Inflammatory macrophage (primary cell): ENCODE data around the gene TNPO1.
"Not testable (repeated sequence)": the region's sequence is repeated elsewhere in the genome, so short reads cannot be mapped to it uniquely, and the experiment has no call there.

Source experiments
- DNase-seq, 2 donors: peaks; one replicate each; pipeline ENCODE4 v3.0.0-alpha.2; 2020 to 2022
- total RNA-seq, 18 experiments: gene quantifications; one replicate each; lab custom pipeline; 2026; ENCODE audit warnings: mixed read lengths in 6 of 18, inconsistent platforms in 2 of 18; lab: John Stamatoyannopoulos, UW

Gene TNPO1
- 212 to 652 (median 413) reads per million in 18 experiments for total RNA-seq

DNA sequence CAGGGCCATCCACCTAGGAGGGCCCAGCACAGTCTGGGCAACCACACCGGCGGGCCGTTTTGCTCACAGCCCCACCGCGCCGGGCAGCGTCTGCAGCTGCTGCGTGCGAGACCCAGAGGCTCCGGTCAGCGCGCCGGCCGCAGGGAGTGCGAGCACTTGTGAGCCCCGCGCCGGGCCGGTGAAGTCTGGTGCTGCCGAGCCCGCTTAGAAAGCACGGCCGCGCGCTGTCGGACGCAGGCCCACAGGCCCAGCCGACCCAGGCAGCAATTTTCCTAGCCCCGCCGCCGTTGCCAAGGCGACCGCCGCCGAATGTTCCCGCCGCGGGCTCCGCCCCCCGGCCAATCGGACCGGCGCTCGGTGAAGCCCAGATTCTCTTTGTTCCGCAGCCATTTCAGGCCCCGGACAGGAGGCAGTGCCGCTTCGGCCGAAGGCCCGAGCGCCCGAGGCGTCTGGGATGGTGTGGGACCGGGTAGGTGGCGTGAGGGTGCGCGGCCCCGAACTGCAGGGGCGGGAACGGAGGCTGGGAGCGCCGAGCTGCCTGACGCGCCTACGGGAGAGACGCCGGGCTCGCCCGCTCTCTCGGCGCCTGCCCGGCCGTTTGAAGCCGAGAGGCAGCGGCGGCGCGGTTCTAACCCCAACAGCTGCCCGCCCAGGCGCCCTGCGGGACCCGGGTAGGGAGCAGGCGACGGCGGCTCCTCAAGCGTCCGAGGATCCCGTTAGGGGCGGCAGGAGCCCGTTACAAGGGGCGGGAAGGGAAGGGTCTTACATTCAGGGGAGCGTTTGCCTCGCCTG, at the start of gene TNPO1:
TNPO1 (plus strand) TSS at position 378 of the 792 bp plus-strand sequence; CDS start at position 455, 77 bp downstream.
- DNase-seq: peak; percentile 87 to 90

DNA sequence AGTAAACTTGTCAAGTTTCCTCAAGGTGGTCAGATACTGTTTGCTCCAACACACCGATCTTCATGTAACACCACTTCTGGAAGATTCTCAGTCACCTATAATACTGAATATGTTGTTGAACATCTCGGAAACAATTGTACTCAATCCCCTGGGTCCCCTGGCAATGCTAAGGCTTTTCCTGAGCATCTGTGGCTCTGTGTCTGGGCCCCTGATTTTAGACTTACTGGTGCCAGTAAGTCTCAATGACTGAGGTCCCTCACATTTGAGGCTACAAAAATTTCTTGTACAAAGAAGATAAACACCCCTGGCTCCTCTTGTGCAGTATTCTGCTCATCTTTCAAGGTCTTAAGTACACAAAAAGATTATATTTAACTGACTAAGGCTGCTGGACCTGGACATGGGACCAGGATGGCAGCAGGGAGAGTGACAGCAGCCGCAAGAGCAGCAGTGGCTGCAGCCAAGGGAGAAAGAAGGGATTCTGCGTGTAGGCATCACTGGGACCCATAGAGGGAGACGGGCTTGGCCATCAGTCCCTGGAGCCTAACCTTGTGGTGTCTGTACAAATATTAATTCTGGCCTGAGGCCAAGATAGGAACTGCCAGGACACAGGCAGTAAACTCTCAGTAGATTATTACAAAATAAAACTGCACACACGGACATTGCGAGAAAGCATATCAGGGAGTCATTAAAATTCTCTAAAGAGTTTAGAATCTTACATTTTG, 49.0 kb upstream of the TNPO1 start:
- no peak for DNase-seq

DNA sequence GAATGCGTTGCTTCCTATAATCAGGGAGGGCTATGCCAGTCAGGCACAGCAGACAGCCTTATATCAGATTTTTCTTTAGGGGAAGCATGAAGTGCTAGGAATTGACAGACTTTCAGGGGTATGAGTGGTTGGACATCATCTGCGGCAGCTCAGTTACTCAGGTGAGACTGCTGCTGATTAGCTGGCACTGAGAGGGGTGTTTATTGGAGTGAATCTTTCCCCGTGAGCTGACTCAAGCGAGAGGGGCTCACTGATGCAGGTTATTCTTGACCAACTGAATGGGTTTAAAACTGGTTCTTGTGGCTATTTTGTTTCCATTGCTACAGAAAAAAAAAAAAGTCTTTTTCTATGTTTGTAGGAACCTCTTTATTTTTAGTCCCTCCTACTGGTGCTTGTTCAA, 46.2 kb upstream of the TNPO1 start:
- no peak for DNase-seq

DNA sequence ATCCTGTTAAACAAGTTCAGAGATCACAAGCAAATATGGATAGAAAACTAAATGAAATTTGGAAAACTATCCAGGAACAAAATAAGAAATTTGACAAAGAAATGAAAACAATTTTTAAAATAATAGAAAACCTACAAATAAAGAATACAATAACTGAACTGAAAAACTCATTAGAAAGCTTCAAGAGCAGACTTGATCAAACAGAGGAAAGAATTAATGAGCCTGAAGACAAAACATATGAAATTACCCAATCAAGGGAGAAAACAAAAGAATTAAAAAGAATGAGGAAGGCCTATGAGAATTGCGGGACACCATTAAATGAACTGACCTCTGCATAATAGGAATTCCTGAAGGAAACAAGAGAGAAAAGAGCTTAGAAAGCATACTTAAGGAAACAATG, 39.8 kb upstream of the TNPO1 start:
- DNase-seq: no peak

DNA sequence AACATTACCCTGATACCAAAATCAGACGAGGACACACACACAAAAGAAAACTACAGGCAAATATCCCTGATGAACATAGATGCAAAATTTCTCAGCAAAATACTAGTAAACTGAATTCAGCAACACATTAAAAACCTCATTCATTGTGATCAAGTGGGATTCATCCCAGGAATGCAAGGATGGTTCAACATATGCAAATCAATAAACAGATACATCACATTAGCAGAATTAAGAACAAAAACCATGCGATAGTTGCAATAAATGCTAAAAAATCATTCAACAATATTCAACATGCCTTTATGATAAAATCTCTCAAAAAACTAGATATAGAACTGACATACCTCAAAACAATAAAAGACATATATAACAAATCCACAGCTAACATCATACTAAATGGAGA, 36.9 kb upstream of the TNPO1 start:
- DNase-seq: no peak

DNA sequence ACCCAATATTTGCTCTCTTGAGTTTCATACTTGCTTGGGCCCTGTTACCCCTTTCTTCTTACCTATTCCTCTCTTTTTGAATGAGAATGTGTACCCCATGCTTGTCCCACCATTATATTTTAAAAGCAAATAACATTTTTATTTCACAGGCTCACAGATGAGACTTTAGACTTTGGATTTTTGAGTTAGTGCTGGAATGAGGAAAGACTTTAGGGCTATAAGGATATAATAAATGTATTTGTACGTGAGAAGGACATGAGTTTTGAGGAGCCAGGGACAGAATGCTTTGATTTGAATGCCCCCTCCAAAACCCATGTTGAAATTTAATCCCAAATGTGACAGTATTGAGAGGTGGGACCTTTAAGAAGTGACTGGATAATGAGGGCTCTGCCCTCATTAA, 33.1 kb upstream of the TNPO1 start:
- no peak for DNase-seq

DNA sequence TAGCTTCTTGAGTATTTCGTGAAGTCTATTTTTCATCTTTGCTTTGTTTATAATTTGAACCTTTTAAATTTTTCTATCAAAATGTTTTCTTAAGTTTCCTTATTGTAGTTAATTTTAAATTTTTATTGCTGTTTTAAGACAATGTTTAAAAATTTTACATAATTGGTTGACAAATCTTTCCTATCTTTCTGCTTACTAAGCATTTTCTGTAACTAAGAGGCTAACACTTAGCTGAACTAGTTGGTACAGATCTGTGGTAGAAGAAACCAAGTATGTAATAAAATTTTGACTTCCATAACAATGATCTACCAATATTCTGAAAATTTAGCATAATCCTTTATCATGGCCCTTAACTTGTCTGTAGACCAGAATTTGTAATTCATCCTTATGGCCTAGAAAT, 32.3 kb upstream of the TNPO1 start:
- DNase-seq: no peak

DNA sequence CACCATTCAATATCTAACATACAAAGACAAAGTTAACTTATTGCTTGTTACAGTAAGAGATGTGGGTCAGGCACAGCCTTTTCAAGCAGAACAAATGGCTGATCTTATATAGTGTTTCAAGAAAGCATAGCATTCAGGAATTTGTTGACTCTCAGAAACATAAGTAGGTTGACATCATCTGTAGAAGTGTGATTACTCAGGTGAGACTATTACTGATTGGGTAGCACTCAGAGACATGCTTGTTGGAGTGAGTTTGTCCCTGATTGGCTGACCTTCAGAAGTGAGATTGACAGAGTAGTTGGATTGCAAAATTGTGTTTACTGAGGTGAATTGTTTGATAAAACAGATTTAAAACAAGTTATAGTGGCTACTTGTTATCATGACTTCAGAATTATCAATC, 30.7 kb upstream of the TNPO1 start:
- DNase-seq: no peak

DNA sequence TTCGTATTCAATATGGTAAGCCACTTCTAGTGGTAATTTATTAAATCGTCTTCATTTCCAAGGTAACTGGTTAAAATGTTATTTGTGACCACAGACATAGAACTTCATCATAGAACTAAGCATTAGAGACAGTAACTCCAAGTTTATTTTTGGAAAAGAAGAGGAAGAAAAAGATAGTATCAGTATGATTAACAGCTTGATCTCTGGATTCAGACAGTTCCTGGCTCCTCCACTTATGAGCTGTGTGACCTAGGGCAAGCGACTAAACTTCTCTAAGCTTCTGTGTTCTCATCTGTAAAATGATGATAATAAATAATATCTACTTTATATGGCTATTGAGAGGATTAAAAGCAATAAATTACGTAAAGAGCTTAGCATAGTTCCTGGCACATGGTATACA, 29.8 kb upstream of the TNPO1 start:
- no peak for DNase-seq

DNA sequence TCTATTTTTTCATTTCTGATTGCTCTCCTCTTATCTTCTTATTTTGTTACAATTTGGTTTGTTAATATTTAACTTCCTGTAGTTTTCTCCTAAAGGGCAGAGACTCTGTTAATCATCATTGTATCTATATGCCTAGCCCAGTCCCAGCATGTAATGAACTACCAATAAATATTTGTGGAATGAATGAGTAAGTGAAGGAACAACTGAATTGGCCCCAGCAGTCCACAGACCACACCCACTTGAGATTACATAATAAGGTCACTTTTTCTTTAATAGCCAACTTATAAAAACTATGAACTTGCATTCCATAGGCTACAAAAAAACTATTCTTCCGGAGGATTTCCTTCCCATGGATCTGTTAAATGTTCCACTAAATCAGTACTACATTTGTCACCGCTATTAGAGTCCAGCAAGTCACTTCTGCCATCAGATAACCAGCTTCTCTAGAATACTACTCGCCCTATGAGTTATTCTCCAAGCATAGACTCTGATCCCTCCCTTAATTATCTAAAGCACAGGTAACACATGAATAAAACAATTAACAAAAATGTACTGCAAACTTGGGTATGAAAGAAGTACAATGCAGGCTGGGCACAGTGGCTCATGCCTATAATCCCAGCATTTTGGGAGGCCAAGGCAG, 27.5 kb upstream of the TNPO1 start:
- DNase-seq: no peak

DNA sequence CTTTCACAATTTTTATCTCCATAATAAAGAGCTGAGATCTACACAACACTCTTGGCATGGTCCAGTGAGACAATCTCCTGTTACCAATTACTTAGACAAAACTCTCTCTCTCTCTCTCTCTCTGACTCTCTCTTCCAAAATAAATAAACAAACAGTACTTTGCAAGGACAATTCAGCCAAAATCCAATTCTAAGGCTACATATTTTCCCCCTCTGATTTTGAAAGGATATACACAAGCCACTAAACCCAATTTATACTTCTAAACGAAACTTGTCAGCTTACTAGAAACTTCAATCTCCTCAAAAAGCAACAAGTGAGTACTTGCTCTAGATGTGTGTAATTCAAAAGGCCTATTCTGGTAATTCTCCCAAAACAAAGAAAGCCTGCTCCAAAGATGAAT, 26.3 kb upstream of the TNPO1 start:
- no peak for DNase-seq

DNA sequence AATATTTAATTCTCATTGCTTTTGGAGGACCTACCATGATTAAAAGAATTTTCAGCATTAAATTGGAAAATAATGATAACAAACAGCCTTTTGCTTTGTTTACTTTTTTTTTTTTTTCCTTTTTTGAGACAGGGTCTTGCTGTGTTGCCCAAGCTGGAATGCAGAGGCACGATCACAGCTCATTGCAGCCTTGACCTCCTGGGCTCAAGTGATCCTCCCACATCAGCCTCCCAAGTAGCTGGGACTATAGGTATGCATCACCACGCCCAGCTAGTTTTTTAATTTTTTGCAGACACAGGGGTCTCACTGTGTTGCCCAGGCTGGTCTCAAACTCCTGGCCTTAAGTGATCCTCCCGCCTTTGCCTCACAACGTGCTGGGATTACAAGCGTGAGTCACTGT, 23.8 kb upstream of the TNPO1 start:
- not testable (repeated sequence) for DNase-seq

DNA sequence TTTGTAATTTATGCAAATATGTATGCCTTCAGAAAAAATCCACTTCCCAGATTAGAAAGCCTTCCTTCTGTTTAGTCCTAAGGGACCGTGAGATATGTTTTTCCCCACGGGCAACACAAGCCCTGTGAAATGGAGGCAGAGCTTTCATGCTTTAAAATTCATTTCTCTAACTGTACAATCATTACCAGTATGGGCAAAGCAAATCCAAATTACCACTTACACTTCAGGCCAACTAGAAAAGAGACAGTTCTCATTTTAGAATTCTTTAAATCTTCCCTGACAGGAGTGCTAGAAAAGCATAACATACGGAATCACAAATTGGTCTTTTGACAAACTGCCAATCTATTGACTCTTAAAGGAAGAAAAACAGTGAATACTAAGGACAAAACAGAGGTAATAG, 20.5 kb upstream of the TNPO1 start:
- DNase-seq: no peak

DNA sequence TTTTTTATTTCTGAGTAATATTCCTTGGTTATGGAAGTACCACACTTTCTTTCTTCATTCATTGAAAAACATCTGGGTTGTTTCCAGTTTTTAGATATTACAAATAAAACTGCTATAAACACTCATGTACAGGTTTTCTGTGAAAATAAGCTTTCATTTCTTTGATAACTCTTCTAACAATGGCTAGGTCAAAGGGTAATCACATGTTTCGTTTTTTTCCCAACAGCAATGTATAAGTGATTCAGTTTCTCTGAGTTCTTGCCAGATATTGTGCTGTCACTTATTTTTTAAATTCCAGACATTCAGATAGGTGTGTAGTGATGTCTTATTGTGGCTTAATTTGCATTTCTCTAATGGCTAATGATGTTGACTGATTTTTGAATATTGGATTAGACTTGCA, 16.7 kb upstream of the TNPO1 start:
- no peak for DNase-seq

DNA sequence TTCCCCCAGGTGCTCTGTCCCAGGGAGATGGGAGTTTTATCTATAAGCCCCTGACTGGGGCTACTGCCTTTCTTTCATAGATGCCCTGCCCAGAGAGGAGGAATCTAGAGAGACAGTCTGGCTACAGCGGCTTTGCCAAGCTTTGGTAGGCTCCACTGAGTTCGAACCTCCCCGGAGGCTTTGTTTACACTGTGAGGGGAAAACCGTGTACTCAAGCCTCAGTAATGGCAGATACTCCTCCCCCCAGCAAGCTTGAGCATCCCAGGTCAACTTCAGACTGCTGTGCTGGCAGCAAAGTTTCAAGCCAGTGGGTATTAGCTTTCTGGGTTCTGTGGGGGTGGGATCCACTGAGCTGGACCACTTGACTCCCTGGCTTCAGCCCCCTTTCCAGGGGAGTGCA, 7.8 kb upstream of the TNPO1 start:
- DNase-seq: not testable (repeated sequence)

DNA sequence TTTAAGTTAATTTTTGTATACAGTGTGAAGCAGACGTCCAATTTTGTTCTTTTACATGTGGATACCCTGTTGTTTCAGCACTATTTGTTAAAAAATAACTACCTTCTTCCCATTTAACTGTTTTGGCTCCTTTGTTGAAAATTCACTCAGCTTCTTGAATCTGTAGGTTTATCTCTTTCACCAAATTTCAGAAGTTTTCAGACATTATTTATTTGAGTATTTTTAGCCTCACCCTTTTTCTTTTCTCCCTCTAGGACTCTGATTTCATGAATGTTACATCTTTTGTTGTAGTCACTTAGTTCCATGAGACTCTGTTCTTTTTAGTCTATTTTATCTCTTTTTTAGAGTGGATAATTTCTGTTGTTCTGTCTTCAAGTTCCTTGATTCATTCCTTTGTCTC, 4.6 kb upstream of the TNPO1 start:
- no peak for DNase-seq

DNA sequence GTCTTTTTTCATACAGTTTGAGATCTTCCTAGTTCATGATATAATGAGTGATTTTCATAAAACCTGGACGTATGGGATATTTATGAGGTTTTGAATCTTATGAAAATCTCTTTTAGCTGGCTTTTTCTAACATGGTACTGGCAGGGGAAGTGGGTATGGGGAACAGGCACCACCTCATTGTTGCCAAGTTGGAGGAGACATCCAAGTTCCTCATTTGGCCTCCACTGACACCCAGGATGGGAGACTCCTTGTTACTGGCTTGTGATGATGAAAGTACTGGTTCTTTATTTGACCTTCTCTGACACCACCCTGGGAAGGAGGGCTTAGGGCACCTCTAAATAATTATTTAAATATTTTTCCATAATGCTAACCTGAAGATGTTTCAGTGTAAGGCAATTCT, 4.0 kb upstream of the TNPO1 start:
- DNase-seq: peak; percentile 82 to 83

DNA sequence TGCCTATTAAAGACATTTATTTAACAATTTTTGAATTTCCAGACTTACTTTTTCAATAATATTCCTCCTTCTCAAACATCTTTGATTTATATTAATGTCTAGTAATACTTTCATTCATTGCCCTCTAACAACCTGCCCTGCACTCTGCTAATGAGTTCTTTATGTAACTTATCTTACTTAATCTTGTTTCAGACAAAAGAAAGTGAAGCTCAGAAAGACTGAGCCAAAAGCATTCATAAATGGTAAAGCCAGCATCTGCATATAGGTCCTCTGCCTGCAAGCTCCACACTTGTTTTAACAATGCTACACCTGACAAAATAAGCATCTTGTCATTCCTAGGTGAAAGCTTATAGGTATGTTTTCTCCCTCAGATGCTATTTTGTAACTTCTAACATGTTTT, 2.4 kb upstream of the TNPO1 start:
- DNase-seq: no peak

DNA sequence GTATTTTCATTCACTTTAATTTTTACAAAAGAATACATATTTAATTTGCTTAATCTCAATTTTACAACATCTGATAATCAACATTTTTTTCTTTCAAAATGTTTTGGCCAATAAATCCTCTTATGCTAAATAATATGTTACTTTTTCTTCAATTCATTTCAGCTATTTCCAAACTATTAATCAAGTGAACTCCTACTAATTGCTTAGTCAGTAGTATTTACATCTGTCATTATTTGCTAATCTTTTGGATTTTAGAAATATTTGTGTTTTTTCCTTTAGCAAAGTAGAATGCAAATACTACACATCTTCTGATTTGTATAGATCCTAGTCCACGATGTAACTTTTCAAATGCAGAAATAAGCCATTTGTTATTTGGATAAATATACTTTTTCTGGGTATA, 1.6 kb upstream of the TNPO1 start:
- no peak for DNase-seq

DNA sequence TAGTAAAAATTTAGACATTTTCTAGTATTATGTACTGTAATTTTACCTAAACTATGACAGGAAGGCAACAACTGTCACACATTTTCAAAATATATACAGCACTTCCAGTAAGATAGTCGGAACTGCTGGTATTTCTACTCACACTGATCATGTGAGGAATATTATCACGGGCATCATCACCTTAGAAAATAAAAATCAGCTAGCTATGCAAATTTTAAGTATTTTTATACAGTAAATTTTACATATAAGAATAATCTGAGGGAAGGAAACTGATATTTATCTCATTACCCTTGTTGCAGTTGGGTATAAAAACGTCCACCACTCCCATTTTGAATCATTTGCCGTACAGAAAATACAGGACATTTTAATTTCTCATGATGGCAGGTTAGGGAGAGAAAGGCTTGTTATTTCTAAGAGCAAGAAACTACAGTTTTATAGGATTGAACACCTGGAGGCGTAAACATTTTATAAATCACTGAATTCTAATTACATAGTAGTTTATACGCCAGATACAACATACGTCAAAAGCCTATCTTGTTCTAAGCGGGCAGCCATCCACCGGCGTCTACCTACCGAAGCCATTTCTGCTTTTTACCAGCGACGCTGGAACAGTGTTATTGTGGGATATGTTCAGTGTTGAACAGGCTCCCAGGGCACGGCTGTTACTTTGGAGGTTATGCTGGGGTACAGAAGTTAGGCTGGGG, 729 bp upstream of the TNPO1 start:
- DNase-seq: peak in 1 of 2 donors; percentile 23

DNA sequence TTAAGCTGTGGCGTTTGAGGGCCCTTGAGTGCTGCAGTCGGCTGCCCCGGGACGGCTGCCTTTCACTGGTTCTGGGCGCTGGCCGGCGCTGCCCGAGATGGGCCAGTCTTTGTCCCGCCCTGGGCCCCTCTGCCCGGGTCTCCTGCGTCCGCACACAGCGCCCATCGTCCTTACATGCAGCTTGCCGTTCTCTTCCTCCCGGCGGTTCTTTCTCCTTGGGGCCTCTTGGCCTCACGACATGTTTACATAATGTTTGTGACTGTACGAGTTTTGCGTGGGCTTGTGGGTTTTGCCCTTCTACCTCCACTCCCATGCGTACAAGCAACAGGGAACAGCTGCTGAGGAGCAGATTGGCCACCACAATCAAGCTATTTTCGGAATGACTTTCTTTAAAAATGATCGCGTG, 618 bp downstream of the TNPO1 start:
- DNase-seq: peak; percentile 85 to 94

DNA sequence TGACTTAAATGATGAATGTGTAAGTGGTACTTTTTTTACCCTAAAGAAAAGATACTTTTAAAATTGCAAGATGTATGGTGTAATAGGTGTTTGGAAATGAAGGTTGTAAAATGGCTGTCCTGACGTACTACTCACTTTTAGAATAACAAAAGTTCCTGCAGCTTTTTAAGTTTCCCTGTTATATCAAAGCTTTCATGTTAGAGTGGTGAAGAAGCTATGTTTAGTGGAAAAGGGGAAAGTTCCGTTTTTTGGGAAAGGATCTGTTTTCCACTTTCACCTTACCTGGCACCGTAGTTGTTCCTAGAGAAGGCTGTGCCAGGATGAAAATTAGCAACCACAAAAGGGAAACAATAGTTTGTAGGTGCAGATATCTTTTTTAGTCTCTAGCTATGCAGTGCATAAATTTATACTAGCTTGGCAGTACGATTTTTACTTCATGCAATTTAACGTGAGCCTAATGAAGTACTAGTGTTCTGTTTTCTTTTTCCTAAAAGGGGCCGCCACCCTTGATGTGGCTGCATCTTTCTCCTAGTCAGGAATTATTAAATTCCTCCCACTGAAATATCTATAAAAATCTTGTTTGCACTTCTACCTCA, 1.3 kb downstream of the TNPO1 start:
- peak in 1 of 2 donors; percentile 38 for DNase-seq
